Keratinocyte (primary cell): ENCODE results near the gene MAPK7.

Experiments
- CTCF ChIP-seq, 3 experiments: IDR thresholded peaks in 1 of 3; conservative IDR thresholded peaks in 1 of 3; optimal IDR thresholded peaks in 1 of 3; 2 replicates in 2 of 3; 3 replicates in 1 of 3; pipeline versions ENCODE3 to v1.5.1; 2011; ENCODE audit warnings: low read length in 3 of 3, mild to moderate bottlenecking in 3 of 3, moderate library complexity in 2 of 3, control low read depth in 1 of 3, inconsistent platforms in 1 of 3; ENCODE audit not compliant: insufficient read depth in 2 of 3; ENCODE audit errors: extremely low read depth in 1 of 3
- EZH2 ChIP-seq: IDR thresholded peaks from one replicate; pipeline ENCODE4 v1.6.1; 2012; ENCODE audit warnings: inconsistent platforms, mild to moderate bottlenecking, low read length, moderate library complexity

- no peak for TF ChIP-seq CTCF (optimal IDR thresholded peaks at IDR 0.05 in 1 of 3, IDR thresholded peaks at IDR 0.05 in 1 of 3, conservative IDR thresholded peaks at IDR 0.05 in 1 of 3; ENCODE audit: extremely low read depth in 1 of 3, insufficient read depth in 2 of 3, low read length in 3 of 3)
- TF ChIP-seq EZH2, result no peak
Measured at GRCh38 chr17:19390951-19391350, 12.7 kb downstream of the MAPK7 start.
